ENCODE measurements around the gene BDKRB1. TPM values are rescaled to one million over a fixed set of nuclear protein-coding genes. Genes with fewer than 3 reads are reported as not detected.

The BDKRB1 gene
- polyA plus RNA-seq, 3 donors, result not detected

DNA sequence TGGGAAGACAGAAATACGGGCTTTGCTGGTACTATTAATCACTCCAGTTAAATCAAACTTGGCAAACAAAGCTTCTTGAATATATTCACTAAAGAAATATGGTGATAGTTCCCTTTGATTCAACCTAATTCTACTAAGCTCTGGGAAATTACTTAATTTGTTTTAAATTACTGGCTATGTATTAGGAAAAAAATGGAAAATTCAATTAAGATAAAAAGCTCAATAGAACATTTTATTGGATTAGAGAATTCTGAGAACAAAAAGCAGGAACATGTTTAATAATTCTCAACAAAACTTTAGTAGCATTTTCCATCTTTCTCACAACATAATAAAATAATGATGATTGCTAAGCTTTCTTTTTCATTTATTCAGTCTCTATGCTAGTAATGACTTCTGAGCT lies 30.2 kb downstream of the BDKRB1 start:
- H3K9me3 Mint-ChIP-seq, result no peaks in the 10 kb centered on the region
- TF ChIP-seq, protein P1, sequence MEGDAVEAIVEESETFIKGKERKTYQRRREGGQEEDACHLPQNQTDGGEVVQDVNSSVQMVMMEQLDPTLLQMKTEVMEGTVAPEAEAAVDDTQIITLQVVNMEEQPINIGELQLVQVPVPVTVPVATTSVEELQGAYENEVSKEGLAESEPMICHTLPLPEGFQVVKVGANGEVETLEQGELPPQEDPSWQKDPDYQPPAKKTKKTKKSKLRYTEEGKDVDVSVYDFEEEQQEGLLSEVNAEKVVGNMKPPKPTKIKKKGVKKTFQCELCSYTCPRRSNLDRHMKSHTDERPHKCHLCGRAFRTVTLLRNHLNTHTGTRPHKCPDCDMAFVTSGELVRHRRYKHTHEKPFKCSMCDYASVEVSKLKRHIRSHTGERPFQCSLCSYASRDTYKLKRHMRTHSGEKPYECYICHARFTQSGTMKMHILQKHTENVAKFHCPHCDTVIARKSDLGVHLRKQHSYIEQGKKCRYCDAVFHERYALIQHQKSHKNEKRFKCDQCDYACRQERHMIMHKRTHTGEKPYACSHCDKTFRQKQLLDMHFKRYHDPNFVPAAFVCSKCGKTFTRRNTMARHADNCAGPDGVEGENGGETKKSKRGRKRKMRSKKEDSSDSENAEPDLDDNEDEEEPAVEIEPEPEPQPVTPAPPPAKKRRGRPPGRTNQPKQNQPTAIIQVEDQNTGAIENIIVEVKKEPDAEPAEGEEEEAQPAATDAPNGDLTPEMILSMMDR (IDR thresholded peaks at IDR 0.05), result no peak
- peaks cover 60 to 62% of the 10 kb centered on the region in 2 donors for H3K36me3 Mint-ChIP-seq
- Histone ChIP-seq H3K4me3 (replicated peaks in 1 of 3; ENCODE audit: low read depth in 2 of 3, low read length in 3 of 3) (no peak overlapping the region), H4K20me1 (ENCODE audit: insufficient read depth, low read length) (no peaks in the 10 kb centered on the region), H2AFZ (ENCODE audit: insufficient read depth, low read depth, low read length, poor library complexity, severe bottlenecking) (no peak overlapping the region), H3K27me3 (ENCODE audit: control insufficient read depth in 2 of 2, insufficient read depth in 2 of 2, low read length in 2 of 2) (no peaks in the 10 kb centered on the region), H3K36me3 (replicated peaks in 1 of 2; ENCODE audit: control insufficient read depth in 1 of 2, insufficient read depth in 2 of 2, low read length in 2 of 2) (peaks cover 48 to 81% of the 10 kb centered on the region in 2 donors), H3K4me1 (ENCODE audit: control insufficient read depth in 1 of 2, insufficient read depth in 2 of 2, low read length in 2 of 2) (no peaks in the 10 kb centered on the region), H3K9ac (ENCODE audit: insufficient read depth, low read length, poor library complexity, severe bottlenecking) (no peak overlapping the region), H3K27ac (ENCODE audit: low read depth in 1 of 2, low read length in 2 of 2) (no peak overlapping the region), H3K79me2 (ENCODE audit: insufficient read depth, low read length) (no peaks in the 10 kb centered on the region), H3K9me3 (replicated peaks in 1 of 2; ENCODE audit: control insufficient read depth in 1 of 2, insufficient read depth in 1 of 2, low read length in 2 of 2) (no peaks in the 10 kb centered on the region), H3K4me2 (replicated peaks; ENCODE audit: extremely low read depth, low read length, poor library complexity, severe bottlenecking) (no peak overlapping the region)
- H3K4me3 Mint-ChIP-seq, result no peak overlapping the region
- intact Hi-C loops (cut with micrococcal nuclease), result no loop called here
- H3K4me1 Mint-ChIP-seq, result no peaks in the 10 kb centered on the region
- WGBS (ENCODE audit: insufficient coverage), result no CpG with 5 or more reads among the region's 1 CpG
- H3K27me3 Mint-ChIP-seq (ENCODE audit: low read depth in 3 of 3), result peaks cover 0 to 2% (median 0%) of the 10 kb centered on the region in 3 donors
- no peak overlapping the region for H3K27ac Mint-ChIP-seq
- no peak for DNase-seq

DNA sequence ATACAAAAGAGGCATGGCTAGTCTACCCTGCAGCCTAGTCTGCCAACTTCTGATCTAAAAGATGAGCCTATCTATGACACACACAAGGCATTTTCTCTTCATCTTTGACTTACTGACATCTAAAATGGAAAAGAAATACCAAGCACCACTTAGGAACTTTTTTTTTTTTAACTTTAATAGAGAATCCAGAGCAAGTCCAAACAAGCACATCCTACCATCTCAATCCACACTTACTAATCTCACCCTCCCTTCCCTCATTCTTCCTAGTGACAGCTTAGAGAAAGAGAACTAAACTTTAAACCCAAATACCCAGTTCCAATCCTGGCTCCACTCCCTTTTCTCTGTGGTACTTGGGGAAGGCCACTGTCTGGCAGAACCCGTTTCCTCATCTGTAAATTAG lies 31.8 kb downstream of the BDKRB1 start:
- Mint-ChIP-seq H3K4me1 (no peaks in the 10 kb centered on the region), H3K4me3 (no peak overlapping the region)

More for the DNA sequence above, 31.8 kb downstream of the BDKRB1 start:
- Histone ChIP-seq H3K36me3 (replicated peaks in 1 of 2; ENCODE audit: control insufficient read depth in 1 of 2, insufficient read depth in 2 of 2, low read length in 2 of 2) (peaks cover 49 to 84% of the 10 kb centered on the region in 2 donors), H4K20me1 (ENCODE audit: insufficient read depth, low read length) (no peaks in the 10 kb centered on the region), H3K9me3 (replicated peaks in 1 of 2; ENCODE audit: control insufficient read depth in 1 of 2, insufficient read depth in 1 of 2, low read length in 2 of 2) (no peaks in the 10 kb centered on the region), H3K27ac (ENCODE audit: low read depth in 1 of 2, low read length in 2 of 2) (no peak overlapping the region), H3K79me2 (ENCODE audit: insufficient read depth, low read length) (no peaks in the 10 kb centered on the region), H3K4me3 (replicated peaks in 1 of 3; ENCODE audit: low read depth in 2 of 3, low read length in 3 of 3) (no peak overlapping the region), H3K4me1 (ENCODE audit: control insufficient read depth in 1 of 2, insufficient read depth in 2 of 2, low read length in 2 of 2) (no peaks in the 10 kb centered on the region), H2AFZ (ENCODE audit: insufficient read depth, low read depth, low read length, poor library complexity, severe bottlenecking) (no peak overlapping the region), H3K27me3 (ENCODE audit: control insufficient read depth in 2 of 2, insufficient read depth in 2 of 2, low read length in 2 of 2) (no peaks in the 10 kb centered on the region), H3K9ac (ENCODE audit: insufficient read depth, low read length, poor library complexity, severe bottlenecking) (no peak overlapping the region), H3K4me2 (replicated peaks; ENCODE audit: extremely low read depth, low read length, poor library complexity, severe bottlenecking) (no peak overlapping the region)
- no peak for DNase-seq
- 100% methylated on average over 1 of the region's 1 CpG for WGBS (ENCODE audit: insufficient coverage)
- peak overlapping the region in 1 of 7 donors; percentile 64 for H3K27ac Mint-ChIP-seq
- TF ChIP-seq, protein P1 (IDR thresholded peaks at IDR 0.05), result no peak
- no peaks in the 10 kb centered on the region for H3K9me3 Mint-ChIP-seq
- intact Hi-C loops (cut with micrococcal nuclease), result no loop called here
- peaks cover 0 to 2% (median 0%) of the 10 kb centered on the region in 3 donors for H3K27me3 Mint-ChIP-seq (ENCODE audit: low read depth in 3 of 3)
- H3K36me3 Mint-ChIP-seq, result peaks cover 61 to 64% of the 10 kb centered on the region in 2 donors
